HFF-Myc (cell line): ENCODE results near the gene PDSS1.
A peak's percentile ranks its signal among the peaks of the same experiment; 100 is the strongest.

Experiments used
- DNase-seq: peaks from one replicate; pipeline ENCODE4 v3.0.0-alpha.2; 2011; ENCODE audit warnings: low read depth; ENCODE audit errors: extremely low read depth
- H3K4me3 ChIP-seq: replicated peaks from 2 replicates; pipeline ENCODE4 v1.5.1; 2011; ENCODE audit warnings: low read depth, mild to moderate bottlenecking, control low read depth, low read length
- TF ChIP-seq, protein P1 (sequence below): IDR thresholded peaks from 2 replicates; pipeline ENCODE4 v1.5.1; 2012; ENCODE audit warnings: mild to moderate bottlenecking, low read depth, low read length, control low read depth; ENCODE audit errors: missing control alignments

The PDSS1 gene

DNA sequence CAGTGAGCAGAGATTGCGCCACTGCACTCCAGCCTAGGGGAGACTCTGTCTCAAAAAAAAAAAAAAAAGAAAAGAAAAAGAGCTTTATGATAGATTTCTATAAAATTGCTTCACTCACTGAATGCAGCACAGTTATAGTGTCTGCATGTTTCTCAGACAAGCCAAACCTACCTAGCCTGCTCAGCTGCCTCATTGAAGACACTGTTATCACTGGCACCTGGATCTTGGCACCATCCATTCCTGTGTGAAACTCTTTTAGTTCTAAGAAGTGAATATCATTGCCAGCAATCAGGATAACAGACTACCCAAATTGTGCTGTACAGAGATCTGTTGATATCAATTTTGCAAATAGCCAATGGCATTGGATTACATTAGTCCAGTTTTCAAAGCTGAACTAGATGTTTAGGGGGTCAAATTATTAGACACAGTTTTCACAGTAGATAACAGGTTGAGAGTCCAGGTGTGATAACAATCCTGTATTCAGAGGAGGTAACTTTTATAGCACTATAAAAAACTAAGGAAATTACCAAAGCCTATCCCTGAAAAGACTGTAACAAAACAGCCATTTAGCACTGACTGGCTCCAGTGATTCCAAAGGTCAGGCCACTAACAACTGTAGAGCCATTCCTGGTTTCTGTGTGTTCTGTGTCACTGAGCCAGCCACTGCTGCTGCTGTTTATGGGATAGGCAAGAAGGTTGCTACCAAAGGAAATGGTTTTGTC, 17.1 kb downstream of the PDSS1 start:
- DNase-seq = no peak
- no peak overlapping the region for H3K4me3 ChIP-seq
- TF ChIP-seq, protein P1, sequence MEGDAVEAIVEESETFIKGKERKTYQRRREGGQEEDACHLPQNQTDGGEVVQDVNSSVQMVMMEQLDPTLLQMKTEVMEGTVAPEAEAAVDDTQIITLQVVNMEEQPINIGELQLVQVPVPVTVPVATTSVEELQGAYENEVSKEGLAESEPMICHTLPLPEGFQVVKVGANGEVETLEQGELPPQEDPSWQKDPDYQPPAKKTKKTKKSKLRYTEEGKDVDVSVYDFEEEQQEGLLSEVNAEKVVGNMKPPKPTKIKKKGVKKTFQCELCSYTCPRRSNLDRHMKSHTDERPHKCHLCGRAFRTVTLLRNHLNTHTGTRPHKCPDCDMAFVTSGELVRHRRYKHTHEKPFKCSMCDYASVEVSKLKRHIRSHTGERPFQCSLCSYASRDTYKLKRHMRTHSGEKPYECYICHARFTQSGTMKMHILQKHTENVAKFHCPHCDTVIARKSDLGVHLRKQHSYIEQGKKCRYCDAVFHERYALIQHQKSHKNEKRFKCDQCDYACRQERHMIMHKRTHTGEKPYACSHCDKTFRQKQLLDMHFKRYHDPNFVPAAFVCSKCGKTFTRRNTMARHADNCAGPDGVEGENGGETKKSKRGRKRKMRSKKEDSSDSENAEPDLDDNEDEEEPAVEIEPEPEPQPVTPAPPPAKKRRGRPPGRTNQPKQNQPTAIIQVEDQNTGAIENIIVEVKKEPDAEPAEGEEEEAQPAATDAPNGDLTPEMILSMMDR = no peak

DNA sequence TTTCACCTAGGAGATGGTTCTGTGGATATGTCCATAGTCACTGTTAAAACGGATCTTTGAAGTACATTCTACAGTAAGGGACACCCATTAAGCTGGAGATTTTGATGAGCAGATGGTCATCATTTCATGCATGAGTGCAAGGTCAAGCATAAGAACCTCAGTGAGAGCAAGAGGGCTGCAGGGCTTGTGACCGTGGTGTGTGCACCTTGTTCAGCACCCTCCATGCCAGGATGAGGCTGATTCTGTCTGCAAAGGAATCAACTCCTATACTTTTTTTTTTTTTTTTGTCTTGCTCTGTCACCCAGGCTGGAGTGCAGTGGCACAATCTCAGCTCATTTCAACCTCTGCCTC, 17.6 kb downstream of the PDSS1 start:
- H3K4me3 ChIP-seq = no peak overlapping the region
- DNase-seq = no peak
- TF ChIP-seq, protein P1 = no peak

DNA sequence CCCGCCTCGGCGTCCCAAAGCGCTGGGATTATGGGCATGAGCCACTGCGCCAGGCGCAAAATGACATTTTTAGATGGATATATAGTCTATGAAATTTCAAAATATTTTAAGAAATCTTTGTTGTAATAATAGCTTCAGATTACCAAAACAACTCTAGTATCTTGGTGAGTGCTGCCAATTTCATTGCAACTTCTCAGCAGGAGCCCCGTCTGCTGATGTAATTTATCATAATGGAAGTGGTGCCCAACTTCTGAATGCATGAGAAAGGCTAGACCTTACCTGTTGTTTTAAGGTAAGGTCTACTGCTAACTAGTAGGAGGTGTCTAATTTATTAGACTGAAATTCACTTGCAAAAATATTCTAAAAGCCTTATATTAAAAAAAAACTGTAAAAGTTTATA, 20.0 kb downstream of the PDSS1 start:
- TF ChIP-seq, protein P1 = no peak
- H3K4me3 ChIP-seq = no peak overlapping the region

DNA sequence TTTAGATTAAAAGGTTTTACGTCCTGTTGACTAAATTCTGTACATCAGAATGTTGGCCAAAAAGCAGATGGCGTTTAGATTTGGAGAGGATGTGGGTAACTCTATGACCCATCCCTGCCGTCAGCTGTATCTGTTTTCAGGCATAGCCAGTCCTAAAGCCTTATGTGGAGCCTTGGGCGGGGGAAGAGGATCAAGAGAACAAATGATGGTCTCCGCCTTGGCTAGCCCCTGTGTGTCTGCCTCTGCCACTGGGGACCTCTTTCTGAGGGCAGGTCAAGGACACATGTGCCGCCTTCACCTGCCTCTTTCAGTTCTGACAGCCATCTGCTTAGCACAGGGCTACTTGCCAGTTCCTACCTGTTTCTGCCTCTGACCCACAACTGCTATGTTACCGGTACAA, 24.1 kb downstream of the PDSS1 start:
- TF ChIP-seq, protein P1 = no peak
- DNase-seq = no peak
- H3K4me3 ChIP-seq = no peak overlapping the region

More for the DNA sequence above, 20.0 kb downstream of the PDSS1 start:
- DNase-seq = no peak

- H3K4me3 ChIP-seq = no peak overlapping the region
- no peak for DNase-seq
- TF ChIP-seq, protein P1 = no peak
These were observed 25.5 kb downstream of the PDSS1 start for GRCh38 chr10:26723016-26723415.

GRCh38 chr10:26725837-26726727, 28.6 kb downstream of the PDSS1 start:
- DNase-seq = peak; percentile 37

More at GRCh38 chr10:26725837-26726727, 28.6 kb downstream of the PDSS1 start:
- no peak overlapping the region for H3K4me3 ChIP-seq
- TF ChIP-seq, protein P1 = peak; percentile 72
